ENCODE measurements around the gene TCEA3. TPM values are rescaled to one million over a fixed set of nuclear protein-coding genes. Genes with fewer than 3 reads are reported as not detected.

Gene TCEA3
- total RNA-seq, 1 experiment from 2014 or later, result 1.5 TPM

GRCh38 chr1:23421753-23422240 lies 2.8 kb downstream of the TCEA3 start:
- Mint-ChIP-seq H3K4me3 (ENCODE audit: unreplicated experiment) (no peak overlapping the region), H3K36me3 (ENCODE audit: insufficient read depth, unreplicated experiment) (peaks cover 25% of the 10 kb centered on the region), H3K27ac (ENCODE audit: low read depth, unreplicated experiment) (no peak overlapping the region), H3K27me3 (ENCODE audit: insufficient read depth, unreplicated experiment) (no peaks in the 10 kb centered on the region), H3K9me3 (ENCODE audit: unreplicated experiment) (no peaks in the 10 kb centered on the region), H3K4me1 (ENCODE audit: insufficient read depth, unreplicated experiment) (peaks cover 8% of the 10 kb centered on the region)
- TF ChIP-seq CTCF (IDR thresholded peaks at IDR 0.05; ENCODE audit: unreplicated experiment), result no peak
- POLR2A ChIA-PET, result interaction anchor here (0.7 to 1.0 kb wide), 2 partner anchors 12 to 959 kb away, joined by 3 read pairs; no protein-coding TSS in a partner anchor
- CTCF ChIA-PET, result interaction anchor here (0.6 to 0.7 kb wide), 3 partner anchors 32 to 253 kb away, joined by 3 to 6 read pairs (median 4); no protein-coding TSS in a partner anchor
- no TSS peak for BruUV-seq (replicated peaks)
- intact Hi-C loops (cut with micrococcal nuclease), result no loop called here
- peak; percentile 21 for DNase-seq (ENCODE audit: unreplicated experiment)

GRCh38 chr1:23421343-23421742 lies 3.2 kb downstream of the TCEA3 start:
- no TSS peak for BruUV-seq (replicated peaks)
- H3K27ac Mint-ChIP-seq (ENCODE audit: low read depth, unreplicated experiment), result no peak overlapping the region

GRCh38 chr1:23420778-23421177 lies 3.8 kb downstream of the TCEA3 start:
- TF ChIP-seq CTCF (IDR thresholded peaks at IDR 0.05; ENCODE audit: unreplicated experiment), result no peak
- no peak for DNase-seq (ENCODE audit: unreplicated experiment)
- no TSS peak for BruUV-seq (replicated peaks)
- intact Hi-C loops (cut with micrococcal nuclease), result no loop called here
- no peak overlapping the region for H3K4me3 Mint-ChIP-seq (ENCODE audit: unreplicated experiment)
- ChIA-PET CTCF (interaction anchor here (0.7 to 1.1 kb wide), 2 partner anchors 13 to 37 kb away, joined by 3 to 5 read pairs; no protein-coding TSS in a partner anchor), POLR2A (interaction anchor here (1.1 to 1.2 kb wide), 2 partner anchors 9 to 13 kb away, joined by 3 read pairs; no protein-coding TSS in a partner anchor)
- H3K9me3 Mint-ChIP-seq (ENCODE audit: unreplicated experiment), result no peaks in the 10 kb centered on the region
- no peak overlapping the region for H3K27ac Mint-ChIP-seq (ENCODE audit: low read depth, unreplicated experiment)
- peaks cover 8% of the 10 kb centered on the region for H3K4me1 Mint-ChIP-seq (ENCODE audit: insufficient read depth, unreplicated experiment)
- peaks cover 20% of the 10 kb centered on the region for H3K36me3 Mint-ChIP-seq (ENCODE audit: insufficient read depth, unreplicated experiment)
- H3K27me3 Mint-ChIP-seq (ENCODE audit: insufficient read depth, unreplicated experiment), result no peaks in the 10 kb centered on the region

More at GRCh38 chr1:23421343-23421742, 3.2 kb downstream of the TCEA3 start:
- TF ChIP-seq CTCF (IDR thresholded peaks at IDR 0.05; ENCODE audit: unreplicated experiment), result no peak
- POLR2A ChIA-PET, result interaction anchor here (0.7 to 1.2 kb wide), 2 partner anchors 13 to 958 kb away, joined by 3 read pairs; no protein-coding TSS in a partner anchor
- CTCF ChIA-PET, result interaction anchor here (0.6 to 0.7 kb wide), 3 partner anchors 31 to 252 kb away, joined by 3 to 6 read pairs (median 4); no protein-coding TSS in a partner anchor
- Mint-ChIP-seq H3K27me3 (ENCODE audit: insufficient read depth, unreplicated experiment) (no peaks in the 10 kb centered on the region), H3K4me3 (ENCODE audit: unreplicated experiment) (no peak overlapping the region), H3K9me3 (ENCODE audit: unreplicated experiment) (no peaks in the 10 kb centered on the region), H3K36me3 (ENCODE audit: insufficient read depth, unreplicated experiment) (peaks cover 23% of the 10 kb centered on the region), H3K4me1 (ENCODE audit: insufficient read depth, unreplicated experiment) (peaks cover 8% of the 10 kb centered on the region)
- DNase-seq (ENCODE audit: unreplicated experiment), result no peak
- intact Hi-C loops (cut with micrococcal nuclease), result no loop called here

GRCh38 chr1:23419180-23419579 lies 5.4 kb downstream of the TCEA3 start:
- no peaks in the 10 kb centered on the region for H3K27me3 Mint-ChIP-seq (ENCODE audit: insufficient read depth, unreplicated experiment)
- intact Hi-C loops (cut with micrococcal nuclease), result no loop called here
- no peaks in the 10 kb centered on the region for H3K9me3 Mint-ChIP-seq (ENCODE audit: unreplicated experiment)
- ChIA-PET POLR2A (no interaction called here), CTCF (interaction anchor here (0.6 to 1.3 kb wide), 2 partner anchors 15 to 26 kb away, joined by 3 to 4 read pairs; no protein-coding TSS in a partner anchor)
- BruUV-seq (replicated peaks), result no TSS peak
- no peak overlapping the region for H3K27ac Mint-ChIP-seq (ENCODE audit: low read depth, unreplicated experiment)
- no peak overlapping the region for H3K4me3 Mint-ChIP-seq (ENCODE audit: unreplicated experiment)
- peaks cover 13% of the 10 kb centered on the region for H3K36me3 Mint-ChIP-seq (ENCODE audit: insufficient read depth, unreplicated experiment)
- no peak for TF ChIP-seq CTCF (IDR thresholded peaks at IDR 0.05; ENCODE audit: unreplicated experiment)
- no peak for DNase-seq (ENCODE audit: unreplicated experiment)
- H3K4me1 Mint-ChIP-seq (ENCODE audit: insufficient read depth, unreplicated experiment), result peaks cover 8% of the 10 kb centered on the region
